Retinal pigment epithelial cell (primary cell): ENCODE measurements around the gene BTBD16.
A peak's percentile ranks its signal among the peaks of the same experiment; 100 is the strongest.

ENCODE experiments used
- DNase-seq: peaks from one replicate; pipeline ENCODE4 v3.0.0-alpha.2; 2010; ENCODE audit warnings: low read depth
- H3K4me3 ChIP-seq: 2 replicates; pipeline ENCODE4 v1.5.1; 2011; ENCODE audit warnings: mild to moderate bottlenecking, low read length, control low read depth, moderate library complexity
- CTCF ChIP-seq: conservative IDR thresholded peaks from 2 replicates; pipeline ENCODE4 v1.5.1; 2011; ENCODE audit warnings: low read depth, low read length, control low read depth, inconsistent platforms

BTBD16 gene

GRCh38 chr10:122269059-122269687, 1.9 kb upstream of the BTBD16 start:
- no peak for DNase-seq
- no peak overlapping the region for H3K4me3 ChIP-seq
- no peak for TF ChIP-seq CTCF

DNA sequence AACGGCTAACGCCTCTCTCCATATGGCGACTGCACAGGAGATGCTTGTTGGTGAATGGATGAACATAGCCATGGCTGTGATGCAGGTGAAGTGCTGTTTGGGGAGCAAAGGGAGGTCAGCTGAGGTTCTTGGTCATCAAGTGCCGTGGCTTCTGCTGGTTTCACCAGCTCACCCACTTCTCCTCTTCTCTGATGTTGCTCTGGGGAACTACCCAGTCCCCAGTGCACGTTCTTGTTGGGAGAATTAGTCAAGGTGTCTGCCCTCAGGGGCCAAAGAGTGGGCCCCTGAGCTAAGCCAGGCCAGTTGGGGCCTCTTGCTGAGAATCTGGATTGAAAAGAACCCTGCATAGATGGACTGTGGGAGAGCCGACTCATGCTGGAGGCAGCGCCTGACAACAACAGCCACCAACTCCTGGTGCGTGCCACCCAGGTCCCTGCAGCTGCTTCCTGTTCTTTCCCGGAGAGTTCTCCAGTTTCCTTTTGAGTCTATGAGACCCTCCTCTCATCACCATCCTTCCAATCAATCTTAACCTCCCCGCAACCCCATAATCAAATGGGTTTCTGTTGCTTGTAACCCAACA, 3.0 kb downstream of the BTBD16 start:
- no peak overlapping the region for H3K4me3 ChIP-seq
- TF ChIP-seq CTCF = no peak
- DNase-seq = no peak

DNA sequence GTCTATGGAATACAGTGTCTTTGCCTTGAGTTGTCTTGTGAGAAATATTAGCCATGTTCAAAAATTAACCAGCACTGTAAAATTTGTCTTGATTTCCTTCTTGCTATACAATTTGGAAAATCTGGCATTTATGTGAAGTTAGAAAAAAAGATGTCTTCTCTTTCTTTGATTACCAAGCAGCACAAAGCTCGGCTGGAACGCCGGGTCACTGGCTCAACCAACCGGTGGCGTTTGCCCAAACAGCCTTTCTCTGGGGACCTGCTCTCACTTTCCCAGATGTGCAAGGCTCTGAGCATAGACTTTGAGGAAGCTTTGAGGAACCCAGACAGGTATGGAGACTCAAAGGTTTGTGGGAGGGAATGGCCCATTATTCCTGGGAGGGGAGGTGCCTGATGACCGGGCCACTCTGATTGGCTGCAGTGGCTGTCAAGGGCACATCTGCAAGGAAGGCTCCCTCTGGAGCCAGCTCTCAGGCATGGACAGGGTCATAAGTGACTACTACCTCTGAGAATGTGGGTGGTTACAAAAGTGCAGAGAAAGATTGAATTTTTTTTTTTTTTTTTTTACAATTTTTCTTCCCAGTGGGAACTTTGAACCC, 5.6 kb downstream of the BTBD16 start:
- no peak overlapping the region for H3K4me3 ChIP-seq
- TF ChIP-seq CTCF = no peak
- DNase-seq = no peak

DNA sequence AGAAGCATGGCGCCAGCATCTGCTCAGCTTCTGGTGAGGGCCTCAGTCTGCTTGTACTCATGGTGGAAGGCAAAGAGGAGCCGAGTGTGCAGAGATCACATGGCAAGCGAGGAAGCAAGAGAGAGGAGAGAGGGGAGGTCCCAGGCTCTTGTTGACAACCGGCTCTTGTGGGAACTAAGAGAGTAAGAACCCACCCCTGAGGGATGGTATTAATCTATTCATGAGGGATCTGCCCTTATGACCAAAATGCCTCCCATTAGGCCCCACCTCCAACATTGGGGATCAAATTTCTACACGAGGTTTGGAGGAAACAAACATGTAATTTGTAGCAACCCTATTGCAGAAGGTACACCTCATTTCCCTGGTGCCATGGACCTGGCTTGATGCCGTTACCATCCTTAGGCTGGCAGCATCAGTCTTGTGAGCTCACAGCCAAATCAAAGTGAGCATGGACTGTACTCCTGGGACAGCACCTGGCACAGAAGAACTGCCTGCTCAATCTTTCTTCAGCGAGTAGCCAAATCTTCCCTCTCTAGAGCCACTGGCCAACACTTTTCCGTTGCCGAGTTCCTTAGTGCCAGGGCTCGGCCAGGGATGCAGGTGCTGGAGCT, 6.5 kb downstream of the BTBD16 start:
- DNase-seq = no peak
- H3K4me3 ChIP-seq = no peak overlapping the region
- no peak for TF ChIP-seq CTCF

DNA sequence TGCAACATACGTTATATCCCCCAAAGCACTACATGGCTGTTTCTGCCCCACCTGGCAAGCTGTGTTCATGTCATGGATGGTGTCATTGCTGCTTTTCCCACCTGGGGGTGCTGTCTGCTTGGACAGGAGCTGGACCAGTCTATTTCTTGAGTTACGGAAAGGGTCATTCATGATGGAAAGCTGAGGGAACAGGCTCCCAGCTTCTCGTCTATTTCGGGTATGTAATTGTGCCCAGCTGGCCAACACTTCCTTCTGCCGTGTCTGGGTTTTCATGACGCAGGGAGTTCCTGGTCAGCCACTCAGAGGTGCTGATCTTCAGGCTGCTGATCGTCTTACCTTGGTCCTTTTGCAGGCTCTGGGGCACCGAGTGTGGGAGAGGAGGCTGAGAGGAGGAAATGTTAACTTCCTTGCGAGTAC, 8.6 kb downstream of the BTBD16 start:
- peak; percentile 85 for TF ChIP-seq CTCF
- DNase-seq = no peak
- H3K4me3 ChIP-seq = no peak overlapping the region

DNA sequence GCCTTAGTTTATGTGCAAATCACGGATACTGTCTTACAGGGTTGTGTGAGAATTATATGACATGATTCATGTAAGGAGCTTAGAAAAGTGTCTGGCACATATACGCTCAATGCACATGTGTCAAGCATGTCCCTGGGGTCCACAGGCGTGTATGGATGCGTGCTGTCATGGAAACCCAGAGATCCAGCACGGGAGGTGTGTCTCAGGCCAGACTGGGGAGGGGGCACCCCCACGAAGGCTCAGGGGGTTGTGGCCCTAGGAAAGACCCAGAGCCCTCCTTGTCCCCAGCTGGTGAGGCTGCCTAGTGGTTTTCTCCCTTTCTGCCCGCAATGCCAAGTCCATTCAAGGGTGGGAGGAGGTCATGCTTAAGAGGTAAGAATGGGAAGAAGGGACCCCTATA, 9.1 kb downstream of the BTBD16 start:
- H3K4me3 ChIP-seq = no peak overlapping the region
- DNase-seq = no peak
- no peak for TF ChIP-seq CTCF
